Memory B cell (primary cell): ENCODE data around the gene CACNA1B.
"Not testable (repeated sequence)": the region's sequence is repeated elsewhere in the genome, so short reads cannot be mapped to it uniquely, and the experiment has no call there.

Source experiments
- ATAC-seq: fragments of 150-1000 bp; cut with Tn5 transposase; 2 replicates; pipeline ENCODE4 v1.10.0; 2021; ENCODE audit warnings: low read depth, mild to moderate bottlenecking, moderate library complexity
- DNase-seq, 2 donors: peaks; one replicate each; pipeline ENCODE4 v3.0.0; 2022; ENCODE audit warnings: low spot score in 2 of 2
- H3K27ac Mint-ChIP-seq: one replicate; pipeline ENCODE4 v1.8.0; 2022; ENCODE audit warnings: mild to moderate bottlenecking, moderate library complexity, mixed read lengths
- H3K27me3 Mint-ChIP-seq: one replicate; pipeline ENCODE4 v1.8.0; 2022; ENCODE audit warnings: mixed read lengths
- H3K36me3 Mint-ChIP-seq: one replicate; pipeline ENCODE4 v1.8.0; 2022; ENCODE audit warnings: mild to moderate bottlenecking, mixed read lengths
- H3K4me1 Mint-ChIP-seq: one replicate; pipeline ENCODE4 v1.8.0; 2022; ENCODE audit warnings: mixed read lengths
- H3K4me3 Mint-ChIP-seq: one replicate; pipeline ENCODE4 v1.8.0; 2022; ENCODE audit warnings: mild to moderate bottlenecking, moderate library complexity, mixed read lengths
- H3K9me3 Mint-ChIP-seq: one replicate; pipeline ENCODE4 v1.8.0; 2022; ENCODE audit warnings: mixed read lengths

Gene CACNA1B

GRCh38 chr9:138149672-138150656 is 272.4 kb downstream of the CACNA1B start:
- ATAC-seq (peak; percentile 43), DNase-seq (peak in 1 of 2 donors; percentile 61)
- not testable (repeated sequence) for H3K36me3 Mint-ChIP-seq, H3K27me3 Mint-ChIP-seq, H3K27ac Mint-ChIP-seq, H3K9me3 Mint-ChIP-seq, H3K4me1 Mint-ChIP-seq
- H3K4me3 Mint-ChIP-seq = peak overlapping the region; percentile 79

GRCh38 chr9:138155788-138156187 is 278.2 kb downstream of the CACNA1B start:
- not testable (repeated sequence) for DNase-seq, H3K4me1 Mint-ChIP-seq, ATAC-seq, H3K4me3 Mint-ChIP-seq, H3K9me3 Mint-ChIP-seq, H3K36me3 Mint-ChIP-seq, H3K27ac Mint-ChIP-seq
- H3K27me3 Mint-ChIP-seq = peaks cover 13% of the 10 kb centered on the region

- DNase-seq, H3K4me3 Mint-ChIP-seq, ATAC-seq, H3K9me3 Mint-ChIP-seq, H3K36me3 Mint-ChIP-seq, H3K27me3 Mint-ChIP-seq, H3K27ac Mint-ChIP-seq, H3K4me1 Mint-ChIP-seq: not testable (repeated sequence)
Observed at GRCh38 chr9:138166793-138167192, 289.2 kb downstream of the CACNA1B start.
